ENCODE data around the gene PPP1R37. TPM values are rescaled to one million over a fixed set of nuclear protein-coding genes. Genes with fewer than 3 reads are reported as not detected.

PPP1R37 gene
- total and polyA plus RNA-seq, 2 of the 8 experiments (the other 6 are each of a cell fraction or from before 2014, with no cell fraction given) = 14.6 to 25.7 TPM

- TF ChIP-seq, protein P1, sequence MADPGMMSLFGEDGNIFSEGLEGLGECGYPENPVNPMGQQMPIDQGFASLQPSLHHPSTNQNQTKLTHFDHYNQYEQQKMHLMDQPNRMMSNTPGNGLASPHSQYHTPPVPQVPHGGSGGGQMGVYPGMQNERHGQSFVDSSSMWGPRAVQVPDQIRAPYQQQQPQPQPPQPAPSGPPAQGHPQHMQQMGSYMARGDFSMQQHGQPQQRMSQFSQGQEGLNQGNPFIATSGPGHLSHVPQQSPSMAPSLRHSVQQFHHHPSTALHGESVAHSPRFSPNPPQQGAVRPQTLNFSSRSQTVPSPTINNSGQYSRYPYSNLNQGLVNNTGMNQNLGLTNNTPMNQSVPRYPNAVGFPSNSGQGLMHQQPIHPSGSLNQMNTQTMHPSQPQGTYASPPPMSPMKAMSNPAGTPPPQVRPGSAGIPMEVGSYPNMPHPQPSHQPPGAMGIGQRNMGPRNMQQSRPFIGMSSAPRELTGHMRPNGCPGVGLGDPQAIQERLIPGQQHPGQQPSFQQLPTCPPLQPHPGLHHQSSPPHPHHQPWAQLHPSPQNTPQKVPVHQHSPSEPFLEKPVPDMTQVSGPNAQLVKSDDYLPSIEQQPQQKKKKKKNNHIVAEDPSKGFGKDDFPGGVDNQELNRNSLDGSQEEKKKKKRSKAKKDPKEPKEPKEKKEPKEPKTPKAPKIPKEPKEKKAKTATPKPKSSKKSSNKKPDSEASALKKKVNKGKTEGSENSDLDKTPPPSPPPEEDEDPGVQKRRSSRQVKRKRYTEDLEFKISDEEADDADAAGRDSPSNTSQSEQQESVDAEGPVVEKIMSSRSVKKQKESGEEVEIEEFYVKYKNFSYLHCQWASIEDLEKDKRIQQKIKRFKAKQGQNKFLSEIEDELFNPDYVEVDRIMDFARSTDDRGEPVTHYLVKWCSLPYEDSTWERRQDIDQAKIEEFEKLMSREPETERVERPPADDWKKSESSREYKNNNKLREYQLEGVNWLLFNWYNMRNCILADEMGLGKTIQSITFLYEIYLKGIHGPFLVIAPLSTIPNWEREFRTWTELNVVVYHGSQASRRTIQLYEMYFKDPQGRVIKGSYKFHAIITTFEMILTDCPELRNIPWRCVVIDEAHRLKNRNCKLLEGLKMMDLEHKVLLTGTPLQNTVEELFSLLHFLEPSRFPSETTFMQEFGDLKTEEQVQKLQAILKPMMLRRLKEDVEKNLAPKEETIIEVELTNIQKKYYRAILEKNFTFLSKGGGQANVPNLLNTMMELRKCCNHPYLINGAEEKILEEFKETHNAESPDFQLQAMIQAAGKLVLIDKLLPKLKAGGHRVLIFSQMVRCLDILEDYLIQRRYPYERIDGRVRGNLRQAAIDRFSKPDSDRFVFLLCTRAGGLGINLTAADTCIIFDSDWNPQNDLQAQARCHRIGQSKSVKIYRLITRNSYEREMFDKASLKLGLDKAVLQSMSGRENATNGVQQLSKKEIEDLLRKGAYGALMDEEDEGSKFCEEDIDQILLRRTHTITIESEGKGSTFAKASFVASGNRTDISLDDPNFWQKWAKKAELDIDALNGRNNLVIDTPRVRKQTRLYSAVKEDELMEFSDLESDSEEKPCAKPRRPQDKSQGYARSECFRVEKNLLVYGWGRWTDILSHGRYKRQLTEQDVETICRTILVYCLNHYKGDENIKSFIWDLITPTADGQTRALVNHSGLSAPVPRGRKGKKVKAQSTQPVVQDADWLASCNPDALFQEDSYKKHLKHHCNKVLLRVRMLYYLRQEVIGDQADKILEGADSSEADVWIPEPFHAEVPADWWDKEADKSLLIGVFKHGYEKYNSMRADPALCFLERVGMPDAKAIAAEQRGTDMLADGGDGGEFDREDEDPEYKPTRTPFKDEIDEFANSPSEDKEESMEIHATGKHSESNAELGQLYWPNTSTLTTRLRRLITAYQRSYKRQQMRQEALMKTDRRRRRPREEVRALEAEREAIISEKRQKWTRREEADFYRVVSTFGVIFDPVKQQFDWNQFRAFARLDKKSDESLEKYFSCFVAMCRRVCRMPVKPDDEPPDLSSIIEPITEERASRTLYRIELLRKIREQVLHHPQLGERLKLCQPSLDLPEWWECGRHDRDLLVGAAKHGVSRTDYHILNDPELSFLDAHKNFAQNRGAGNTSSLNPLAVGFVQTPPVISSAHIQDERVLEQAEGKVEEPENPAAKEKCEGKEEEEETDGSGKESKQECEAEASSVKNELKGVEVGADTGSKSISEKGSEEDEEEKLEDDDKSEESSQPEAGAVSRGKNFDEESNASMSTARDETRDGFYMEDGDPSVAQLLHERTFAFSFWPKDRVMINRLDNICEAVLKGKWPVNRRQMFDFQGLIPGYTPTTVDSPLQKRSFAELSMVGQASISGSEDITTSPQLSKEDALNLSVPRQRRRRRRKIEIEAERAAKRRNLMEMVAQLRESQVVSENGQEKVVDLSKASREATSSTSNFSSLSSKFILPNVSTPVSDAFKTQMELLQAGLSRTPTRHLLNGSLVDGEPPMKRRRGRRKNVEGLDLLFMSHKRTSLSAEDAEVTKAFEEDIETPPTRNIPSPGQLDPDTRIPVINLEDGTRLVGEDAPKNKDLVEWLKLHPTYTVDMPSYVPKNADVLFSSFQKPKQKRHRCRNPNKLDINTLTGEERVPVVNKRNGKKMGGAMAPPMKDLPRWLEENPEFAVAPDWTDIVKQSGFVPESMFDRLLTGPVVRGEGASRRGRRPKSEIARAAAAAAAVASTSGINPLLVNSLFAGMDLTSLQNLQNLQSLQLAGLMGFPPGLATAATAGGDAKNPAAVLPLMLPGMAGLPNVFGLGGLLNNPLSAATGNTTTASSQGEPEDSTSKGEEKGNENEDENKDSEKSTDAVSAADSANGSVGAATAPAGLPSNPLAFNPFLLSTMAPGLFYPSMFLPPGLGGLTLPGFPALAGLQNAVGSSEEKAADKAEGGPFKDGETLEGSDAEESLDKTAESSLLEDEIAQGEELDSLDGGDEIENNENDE (IDR thresholded peaks at IDR 0.05; ENCODE audit: insufficient replicate concordance, low read length) = no peak
- no peak for TF ChIP-seq SP1 (IDR thresholded peaks at IDR 0.05; ENCODE audit: low read depth, low read length)
- TF ChIP-seq, protein P2, sequence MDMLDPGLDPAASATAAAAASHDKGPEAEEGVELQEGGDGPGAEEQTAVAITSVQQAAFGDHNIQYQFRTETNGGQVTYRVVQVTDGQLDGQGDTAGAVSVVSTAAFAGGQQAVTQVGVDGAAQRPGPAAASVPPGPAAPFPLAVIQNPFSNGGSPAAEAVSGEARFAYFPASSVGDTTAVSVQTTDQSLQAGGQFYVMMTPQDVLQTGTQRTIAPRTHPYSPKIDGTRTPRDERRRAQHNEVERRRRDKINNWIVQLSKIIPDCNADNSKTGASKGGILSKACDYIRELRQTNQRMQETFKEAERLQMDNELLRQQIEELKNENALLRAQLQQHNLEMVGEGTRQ (IDR thresholded peaks at IDR 0.05; ENCODE audit: low read length) = no peak
- TF ChIP-seq, protein P3, sequence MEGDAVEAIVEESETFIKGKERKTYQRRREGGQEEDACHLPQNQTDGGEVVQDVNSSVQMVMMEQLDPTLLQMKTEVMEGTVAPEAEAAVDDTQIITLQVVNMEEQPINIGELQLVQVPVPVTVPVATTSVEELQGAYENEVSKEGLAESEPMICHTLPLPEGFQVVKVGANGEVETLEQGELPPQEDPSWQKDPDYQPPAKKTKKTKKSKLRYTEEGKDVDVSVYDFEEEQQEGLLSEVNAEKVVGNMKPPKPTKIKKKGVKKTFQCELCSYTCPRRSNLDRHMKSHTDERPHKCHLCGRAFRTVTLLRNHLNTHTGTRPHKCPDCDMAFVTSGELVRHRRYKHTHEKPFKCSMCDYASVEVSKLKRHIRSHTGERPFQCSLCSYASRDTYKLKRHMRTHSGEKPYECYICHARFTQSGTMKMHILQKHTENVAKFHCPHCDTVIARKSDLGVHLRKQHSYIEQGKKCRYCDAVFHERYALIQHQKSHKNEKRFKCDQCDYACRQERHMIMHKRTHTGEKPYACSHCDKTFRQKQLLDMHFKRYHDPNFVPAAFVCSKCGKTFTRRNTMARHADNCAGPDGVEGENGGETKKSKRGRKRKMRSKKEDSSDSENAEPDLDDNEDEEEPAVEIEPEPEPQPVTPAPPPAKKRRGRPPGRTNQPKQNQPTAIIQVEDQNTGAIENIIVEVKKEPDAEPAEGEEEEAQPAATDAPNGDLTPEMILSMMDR (IDR thresholded peaks at IDR 0.05; ENCODE audit: control extremely low read depth in 1 of 3, insufficient read depth in 1 of 3, low read depth in 1 of 3, low read length in 3 of 3) = peak; percentile 40 to 57 (median 48); a peak in 3 of 4 replicates
- no peak for TF ChIP-seq POLR2AphosphoS5 (IDR thresholded peaks at IDR 0.05; ENCODE audit: low read depth, low read length)
- TF ChIP-seq TEAD4 (IDR thresholded peaks at IDR 0.05; ENCODE audit: low read depth, low read length) = peak; percentile 90
- TF ChIP-seq POU5F1 (IDR thresholded peaks at IDR 0.05; ENCODE audit: low read depth, low read length) = no peak
These were observed 2.9 kb upstream of the PPP1R37 start (continued) for GRCh38 chr19:45090034-45090433.
